ENCODE measurements around the gene SGK2.
A peak's percentile ranks its signal among the peaks of the same experiment; 100 is the strongest.

Gene SGK2

DNA sequence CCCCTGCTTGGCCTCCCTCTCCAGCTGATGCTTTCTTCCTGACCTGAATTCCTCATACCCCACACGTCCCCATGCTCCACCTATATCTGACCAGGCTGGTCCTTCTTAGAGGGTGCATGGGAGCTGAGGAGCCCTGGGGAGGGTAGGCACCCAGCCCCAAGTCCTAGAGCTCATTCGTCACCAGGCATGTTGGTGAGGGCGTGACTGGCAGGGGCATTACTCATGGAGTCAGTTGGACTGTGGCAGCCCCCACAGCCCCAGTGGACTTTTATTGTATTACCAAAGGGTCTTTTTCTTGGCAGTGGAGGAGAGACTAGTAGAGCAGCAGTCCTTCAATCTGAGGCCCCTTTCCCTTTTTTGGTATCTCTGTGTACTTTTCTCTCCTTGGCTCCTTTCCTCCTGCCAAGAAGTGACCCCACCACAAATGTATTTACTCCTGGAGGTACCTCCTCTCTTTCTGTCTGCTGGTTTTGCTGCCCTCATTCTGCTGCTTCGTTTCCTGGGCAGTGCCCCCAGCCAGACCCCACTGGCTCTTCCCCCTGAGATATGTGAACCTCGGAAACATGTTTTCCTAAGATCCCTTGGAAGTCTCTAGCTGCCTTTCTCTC lies 10.4 kb upstream of the SGK2 start:
- TF ChIP-seq, protein P1, sequence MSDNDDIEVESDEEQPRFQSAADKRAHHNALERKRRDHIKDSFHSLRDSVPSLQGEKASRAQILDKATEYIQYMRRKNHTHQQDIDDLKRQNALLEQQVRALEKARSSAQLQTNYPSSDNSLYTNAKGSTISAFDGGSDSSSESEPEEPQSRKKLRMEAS (IDR thresholded peaks at IDR 0.05; ENCODE audit: low read depth, low read length), result no peak
- no peak for TF ChIP-seq MYC (IDR thresholded peaks at IDR 0.05; ENCODE audit: low read depth, low read length)
- no peak for TF ChIP-seq POLR2A (IDR thresholded peaks at IDR 0.05; ENCODE audit: extremely low read depth, insufficient read length)
- TF ChIP-seq, protein P2, sequence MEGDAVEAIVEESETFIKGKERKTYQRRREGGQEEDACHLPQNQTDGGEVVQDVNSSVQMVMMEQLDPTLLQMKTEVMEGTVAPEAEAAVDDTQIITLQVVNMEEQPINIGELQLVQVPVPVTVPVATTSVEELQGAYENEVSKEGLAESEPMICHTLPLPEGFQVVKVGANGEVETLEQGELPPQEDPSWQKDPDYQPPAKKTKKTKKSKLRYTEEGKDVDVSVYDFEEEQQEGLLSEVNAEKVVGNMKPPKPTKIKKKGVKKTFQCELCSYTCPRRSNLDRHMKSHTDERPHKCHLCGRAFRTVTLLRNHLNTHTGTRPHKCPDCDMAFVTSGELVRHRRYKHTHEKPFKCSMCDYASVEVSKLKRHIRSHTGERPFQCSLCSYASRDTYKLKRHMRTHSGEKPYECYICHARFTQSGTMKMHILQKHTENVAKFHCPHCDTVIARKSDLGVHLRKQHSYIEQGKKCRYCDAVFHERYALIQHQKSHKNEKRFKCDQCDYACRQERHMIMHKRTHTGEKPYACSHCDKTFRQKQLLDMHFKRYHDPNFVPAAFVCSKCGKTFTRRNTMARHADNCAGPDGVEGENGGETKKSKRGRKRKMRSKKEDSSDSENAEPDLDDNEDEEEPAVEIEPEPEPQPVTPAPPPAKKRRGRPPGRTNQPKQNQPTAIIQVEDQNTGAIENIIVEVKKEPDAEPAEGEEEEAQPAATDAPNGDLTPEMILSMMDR (IDR thresholded peaks at IDR 0.05; ENCODE audit: low read depth, low read length), result no peak
- no peak overlapping the region for H3K4me3 ChIP-seq (ENCODE audit: low read depth, low read length)
- DNase-seq (ENCODE audit: low read depth), result no peak

DNA sequence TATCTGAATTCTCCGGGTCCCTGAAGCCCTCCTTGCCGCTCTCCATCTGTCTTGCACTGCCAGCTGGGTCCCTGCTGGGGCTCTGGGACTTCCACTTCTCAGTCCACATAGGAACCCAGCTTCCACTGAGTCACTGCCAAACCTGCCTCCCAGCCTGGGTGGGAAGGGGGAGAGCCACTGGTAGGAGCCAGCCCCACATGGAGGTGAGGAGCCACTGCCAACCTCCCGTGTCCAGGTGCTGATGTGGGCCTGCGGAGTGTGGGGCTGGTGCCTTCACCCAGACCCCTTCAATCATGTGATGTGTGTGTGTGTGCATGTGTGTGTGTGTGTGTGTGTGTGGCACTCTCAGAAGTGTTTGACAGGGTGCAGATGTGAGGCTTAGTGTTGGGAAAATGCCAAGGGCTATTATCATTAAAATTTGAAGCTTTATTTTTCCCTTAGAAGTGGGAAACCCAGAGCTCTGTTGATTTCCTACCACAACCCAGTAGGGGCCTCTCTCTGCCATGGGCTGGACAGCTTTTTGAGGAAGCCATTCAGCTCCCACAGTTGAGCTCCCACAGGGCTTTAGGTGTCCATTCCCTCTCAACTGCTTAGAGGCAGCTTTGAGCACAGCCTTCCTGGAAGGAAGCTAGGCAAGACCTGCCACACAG lies 9.3 kb upstream of the SGK2 start:
- TF ChIP-seq POLR2A (IDR thresholded peaks at IDR 0.05; ENCODE audit: extremely low read depth, insufficient read length) (no peak), MYC (IDR thresholded peaks at IDR 0.05; ENCODE audit: low read depth, low read length) (no peak)
- TF ChIP-seq, protein P2 (IDR thresholded peaks at IDR 0.05; ENCODE audit: low read depth, low read length), result no peak
- TF ChIP-seq, protein P1 (IDR thresholded peaks at IDR 0.05; ENCODE audit: low read depth, low read length), result no peak
- DNase-seq (ENCODE audit: low read depth), result peak; percentile 39
- H3K4me3 ChIP-seq (ENCODE audit: low read depth, low read length), result no peak overlapping the region

DNA sequence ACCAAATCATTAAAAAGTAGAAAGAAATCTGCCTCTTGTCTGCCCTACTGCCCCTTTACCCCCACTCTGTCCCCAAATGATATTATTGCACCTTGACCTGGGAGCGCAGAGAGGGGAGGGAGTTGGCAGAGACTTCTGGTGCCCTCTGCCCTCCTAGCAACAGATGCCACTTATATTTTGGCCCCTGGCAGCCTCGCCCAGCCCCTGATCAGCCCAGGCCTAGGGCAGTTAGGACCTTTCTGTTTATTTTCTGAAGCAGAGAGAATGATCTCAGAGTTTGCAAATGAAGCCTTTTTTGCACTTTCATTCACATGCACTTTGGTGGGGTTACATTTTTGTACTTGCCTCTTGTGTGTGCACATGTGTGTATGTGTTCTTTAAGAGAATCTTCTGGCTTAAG lies 8.4 kb upstream of the SGK2 start:
- TF ChIP-seq, protein P1 (IDR thresholded peaks at IDR 0.05; ENCODE audit: low read depth, low read length), result no peak
- TF ChIP-seq, protein P2 (IDR thresholded peaks at IDR 0.05; ENCODE audit: low read depth, low read length), result no peak
- TF ChIP-seq POLR2A (IDR thresholded peaks at IDR 0.05; ENCODE audit: extremely low read depth, insufficient read length) (no peak), MYC (IDR thresholded peaks at IDR 0.05; ENCODE audit: low read depth, low read length) (no peak)
- no peak for DNase-seq (ENCODE audit: low read depth)
- H3K4me3 ChIP-seq (ENCODE audit: low read depth, low read length), result no peak overlapping the region

DNA sequence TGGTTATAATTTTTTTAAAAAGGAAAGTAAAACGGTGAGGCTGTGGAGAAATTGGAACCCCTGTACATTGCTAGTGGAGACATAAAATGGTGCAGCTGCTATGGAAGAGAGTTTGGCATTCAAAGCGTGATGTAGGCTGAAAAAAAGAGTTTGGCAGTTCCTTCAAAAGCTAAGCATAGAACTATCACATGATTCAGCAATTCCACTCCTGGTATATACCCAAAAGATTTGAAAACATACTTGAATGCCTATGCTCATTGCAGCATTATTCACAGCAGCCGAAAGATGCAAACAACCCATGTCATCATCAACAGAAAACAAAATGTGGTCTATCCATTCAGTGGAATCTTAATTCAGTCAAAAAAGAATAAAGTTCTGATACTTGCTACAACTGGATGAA lies 4.5 kb upstream of the SGK2 start:
- TF ChIP-seq, protein P1 (IDR thresholded peaks at IDR 0.05; ENCODE audit: low read depth, low read length), result no peak
- TF ChIP-seq POLR2A (IDR thresholded peaks at IDR 0.05; ENCODE audit: extremely low read depth, insufficient read length) (no peak), MYC (IDR thresholded peaks at IDR 0.05; ENCODE audit: low read depth, low read length) (no peak)
- TF ChIP-seq, protein P2 (IDR thresholded peaks at IDR 0.05; ENCODE audit: low read depth, low read length), result no peak
- no peak for DNase-seq (ENCODE audit: low read depth)

DNA sequence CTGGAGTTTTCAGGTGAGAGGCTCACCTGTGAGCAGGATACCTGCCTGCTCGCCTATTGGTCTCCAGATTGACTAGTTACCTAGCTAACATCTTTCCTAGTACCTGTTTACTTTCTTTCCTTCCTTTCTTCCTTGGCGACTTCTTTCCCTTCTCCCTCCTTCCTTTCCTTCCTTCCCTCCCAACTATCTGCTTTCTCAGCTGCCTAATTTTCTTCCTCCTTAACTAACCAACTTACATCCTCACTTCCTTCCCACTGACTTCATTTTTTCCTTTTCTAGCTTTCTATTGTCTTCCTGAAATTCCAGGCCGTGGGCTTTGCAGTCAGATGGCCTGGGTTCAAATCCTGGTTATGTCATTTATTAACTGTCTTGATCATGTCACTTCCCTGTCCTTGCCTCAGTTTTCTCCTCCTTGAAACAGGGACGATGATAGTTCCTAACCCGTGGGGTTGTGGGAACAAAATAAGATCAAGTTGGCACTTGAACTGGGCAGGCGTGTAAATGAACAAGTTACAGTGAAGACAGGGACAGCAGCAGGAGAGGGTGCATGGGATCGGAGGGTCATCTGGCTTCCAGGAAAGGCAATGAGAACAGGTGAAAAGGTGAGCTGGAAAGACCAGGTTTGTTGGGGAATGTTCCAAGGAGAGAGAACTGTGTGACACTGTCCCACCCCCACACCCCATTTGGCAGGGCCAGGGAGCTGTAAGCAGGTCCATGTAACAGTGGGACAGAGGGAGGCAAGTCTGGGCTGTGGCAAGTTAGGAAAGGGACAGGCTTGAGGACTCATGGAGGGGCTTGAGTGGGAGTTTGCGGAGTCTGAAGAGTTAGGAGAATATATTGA lies 540 bp downstream of the SGK2 start:
- no peak for DNase-seq (ENCODE audit: low read depth)
- no peak overlapping the region for H3K4me3 ChIP-seq (ENCODE audit: low read depth, low read length)
- TF ChIP-seq, protein P1 (IDR thresholded peaks at IDR 0.05; ENCODE audit: low read depth, low read length), result no peak
- TF ChIP-seq, protein P2 (IDR thresholded peaks at IDR 0.05; ENCODE audit: low read depth, low read length), result no peak

More for the DNA sequence above, 4.5 kb upstream of the SGK2 start:
- no peak overlapping the region for H3K4me3 ChIP-seq (ENCODE audit: low read depth, low read length)
